H9 (cell line): Measurements from ENCODE around the gene FAM240A. TPM values are rescaled to one million over a fixed set of nuclear protein-coding genes. Genes with fewer than 3 reads are reported as not detected.

Source experiments
- DNase-seq: peaks from one replicate; pipeline ENCODE4 v3.0.0-alpha.2; 2017
- H2AFZ ChIP-seq: one replicate; pipeline ENCODE4 v1.6.1; 2013; ENCODE audit warnings: mild to moderate bottlenecking, low read length, control low read depth, moderate library complexity
- H2AK5ac ChIP-seq: 2 replicates; pipeline ENCODE4 v1.6.1; 2013; ENCODE audit warnings: low read length, control low read depth, mixed read lengths; ENCODE audit not compliant: insufficient read length
- H2BK120ac ChIP-seq: one replicate; pipeline ENCODE4 v1.6.1; 2013; ENCODE audit warnings: low read depth, mild to moderate bottlenecking, low read length, control low read depth, inconsistent platforms; ENCODE audit not compliant: poor library complexity, severe bottlenecking
- H2BK12ac ChIP-seq: 2 replicates; pipeline ENCODE4 v1.6.1; 2013; ENCODE audit warnings: low read length, control low read depth, mixed read lengths, low read depth; ENCODE audit not compliant: insufficient read length
- H2BK15ac ChIP-seq: 2 replicates; pipeline ENCODE4 v1.6.1; 2013; ENCODE audit warnings: low read depth, low read length, control low read depth
- H2BK20ac ChIP-seq: one replicate; pipeline ENCODE4 v1.6.1; 2013; ENCODE audit warnings: low read depth, mild to moderate bottlenecking, low read length, control low read depth, inconsistent platforms; ENCODE audit not compliant: poor library complexity, severe bottlenecking
- H2BK5ac ChIP-seq: 2 replicates; pipeline ENCODE4 v1.6.1; 2013; ENCODE audit warnings: low read length, control low read depth, mixed read lengths; ENCODE audit not compliant: insufficient read length
- H3K14ac ChIP-seq: 2 replicates; pipeline ENCODE4 v1.6.1; 2013; ENCODE audit warnings: low read length, control low read depth; ENCODE audit not compliant: insufficient read depth
- H3K18ac ChIP-seq: 2 replicates; pipeline ENCODE4 v1.6.1; 2013; ENCODE audit warnings: low read depth, mild to moderate bottlenecking, mixed read lengths, low read length, control low read depth; ENCODE audit not compliant: insufficient read length
- H3K23ac ChIP-seq: 2 replicates; pipeline ENCODE4 v1.6.1; 2013; ENCODE audit warnings: low read length, control low read depth, mixed read lengths, low read depth; ENCODE audit not compliant: insufficient read length
- H3K23me2 ChIP-seq: 2 replicates; pipeline ENCODE4 v1.6.1; 2013; ENCODE audit warnings: low read depth, mild to moderate bottlenecking, mixed read lengths, low read length, control low read depth; ENCODE audit not compliant: insufficient read length, poor library complexity, severe bottlenecking
- H3K27ac ChIP-seq: 2 replicates; pipeline ENCODE4 v1.5.1; 2013; ENCODE audit warnings: low read length, control low read depth, mixed read lengths, low read depth; ENCODE audit not compliant: insufficient read length
- H3K27me3 ChIP-seq: 2 replicates; pipeline ENCODE4 v1.6.1; 2013; ENCODE audit warnings: low read length, control low read depth, inconsistent platforms; ENCODE audit not compliant: insufficient read depth
- H3K4ac ChIP-seq: 2 replicates; pipeline ENCODE4 v1.6.1; 2013; ENCODE audit warnings: low read depth, mild to moderate bottlenecking, control low read depth, inconsistent platforms, low read length, moderate library complexity
- H3K4me1 ChIP-seq: 2 replicates; pipeline ENCODE4 v1.6.1; 2013; ENCODE audit warnings: low read length, control low read depth, inconsistent platforms; ENCODE audit not compliant: insufficient read depth
- H3K4me2 ChIP-seq: 2 replicates; pipeline ENCODE4 v1.6.1; 2013; ENCODE audit warnings: low read length, control low read depth, mixed read lengths; ENCODE audit not compliant: insufficient read length, insufficient read depth
- H3K56ac ChIP-seq: 2 replicates; pipeline ENCODE4 v1.6.1; 2013; ENCODE audit warnings: low read depth, mild to moderate bottlenecking, mixed read lengths, low read length, control low read depth; ENCODE audit not compliant: insufficient read length
- H3K79me1 ChIP-seq: 2 replicates; pipeline ENCODE4 v1.6.1; 2013; ENCODE audit warnings: low read depth, mild to moderate bottlenecking, moderate library complexity, low read length, control low read depth, inconsistent platforms; ENCODE audit not compliant: insufficient read depth, poor library complexity, severe bottlenecking
- H3K79me2 ChIP-seq: 2 replicates; pipeline ENCODE4 v1.6.1; 2013; ENCODE audit warnings: low read length, control low read depth, inconsistent platforms; ENCODE audit not compliant: insufficient read depth
- H3K9ac ChIP-seq: 2 replicates; pipeline ENCODE4 v1.6.1; 2013; ENCODE audit warnings: low read length, control low read depth, mixed read lengths; ENCODE audit not compliant: insufficient read length; ENCODE audit errors: extremely low read depth
- H3K9me3 ChIP-seq: one replicate; pipeline ENCODE4 v1.6.1; 2013; ENCODE audit warnings: low read depth, low read length, inconsistent platforms; ENCODE audit not compliant: control insufficient read depth
- H3T11ph ChIP-seq: one replicate; pipeline ENCODE4 v1.6.1; 2013; ENCODE audit warnings: mild to moderate bottlenecking, low read length, control low read depth, inconsistent platforms
- H4K20me1 ChIP-seq: one replicate; pipeline ENCODE4 v1.6.1; 2013; ENCODE audit not compliant: control insufficient read depth, insufficient read length, insufficient read depth
- H4K5ac ChIP-seq: 2 replicates; pipeline ENCODE4 v1.6.1; 2013; ENCODE audit warnings: low read depth, mild to moderate bottlenecking, mixed read lengths, low read length, control low read depth; ENCODE audit not compliant: insufficient read length
- H4K8ac ChIP-seq: replicated peaks from 2 replicates; pipeline ENCODE4 v1.6.1; 2013; ENCODE audit warnings: low read length, control low read depth, mixed read lengths, low read depth; ENCODE audit not compliant: insufficient read length
- H4K91ac ChIP-seq: 2 replicates; pipeline ENCODE4 v1.6.1; 2013; ENCODE audit warnings: low read depth, mild to moderate bottlenecking, moderate library complexity, mixed read lengths, low read length, control low read depth; ENCODE audit not compliant: insufficient read length
- H3K27ac Mint-ChIP-seq, 3 experiments: 2 replicates in 2 of 3; 3 replicates in 1 of 3; pipeline ENCODE4 v1.8.0; 2020 to 2021; ENCODE audit warnings: mixed read lengths in 3 of 3, mild to moderate bottlenecking in 1 of 3, moderate library complexity in 1 of 3
- H3K27me3 Mint-ChIP-seq: 2 replicates; pipeline ENCODE4 v1.8.0; 2021; ENCODE audit warnings: low read depth, mild to moderate bottlenecking, moderate library complexity, mixed read lengths
- H3K36me3 Mint-ChIP-seq, 3 experiments: 2 replicates in 2 of 3; 3 replicates in 1 of 3; pipeline ENCODE4 v1.8.0; 2020 to 2021; ENCODE audit warnings: low read depth in 3 of 3, mixed read lengths in 3 of 3; ENCODE audit not compliant: insufficient read depth in 1 of 3
- H3K4me1 Mint-ChIP-seq, 2 experiments: 2 replicates each; pipeline ENCODE4 v1.8.0; 2020; ENCODE audit warnings: mixed read lengths in 2 of 2
- H3K4me3 Mint-ChIP-seq, 2 experiments: 2 replicates in 1 of 2; 3 replicates in 1 of 2; pipeline ENCODE4 v1.8.0; 2020 to 2021; ENCODE audit warnings: mild to moderate bottlenecking in 2 of 2, mixed read lengths in 2 of 2, moderate library complexity in 1 of 2
- H3K9me3 Mint-ChIP-seq, 2 experiments: 2 replicates in 1 of 2; 3 replicates in 1 of 2; pipeline ENCODE4 v1.8.0; 2020; ENCODE audit warnings: mild to moderate bottlenecking in 2 of 2, mixed read lengths in 2 of 2, moderate library complexity in 1 of 2
- CTCF ChIP-seq: fragments of 200-600 bp; sonication (generic); conservative IDR thresholded peaks from 3 replicates; pipeline ENCODE4 v1.8.0; 2021; ENCODE audit warnings: antibody characterized with exemption, mild to moderate bottlenecking
- WGBS: extraction: QIAGEN DNeasy Blood & Tissue Kit; methylation state at CpG from one replicate; pipeline ENCODE4 v1.1.7; 2013; ENCODE audit warnings: missing lambda C conversion rate, low lambda C conversion rate, mixed read lengths; ENCODE audit not compliant: insufficient read length; ENCODE audit errors: extremely low coverage; 5-methylcytosine and 5-hydroxymethylcytosine counted together
- total RNA-seq: library from RNA; stranded (reverse); gene quantifications from 2 replicates; pipeline ENCODE4 v1.2.1, GENCODE V29; 2021

Gene FAM240A
- total RNA-seq, 1 experiment from 2014 or later, result 0.11 TPM

- TF ChIP-seq CTCF, result no peak
- Histone ChIP-seq H2BK20ac (no peak overlapping the region), H2BK12ac (no peak overlapping the region), H3K14ac (peak overlapping the region; percentile 34; the same call in 1 of the 2 replicates), H4K91ac (no peak overlapping the region), H3K9ac (no peak overlapping the region), H3K79me1 (no peaks in the 10 kb centered on the region), H3K4ac (no peak overlapping the region), H2AFZ (no peak overlapping the region), H3K23me2 (peaks cover 4% of the 10 kb centered on the region), H2BK15ac (no peak overlapping the region), H3K23ac (no peak overlapping the region), H3K4me2 (no peak overlapping the region), H3K18ac (no peak overlapping the region), H3K56ac (no peak overlapping the region), H3K4me1 (peaks cover 3% of the 10 kb centered on the region; the same call in 1 of the 2 replicates), H4K8ac (no peak overlapping the region), H3T11ph (no peak overlapping the region), H2AK5ac (no peak overlapping the region), H2BK120ac (no peak overlapping the region), H4K5ac (no peak overlapping the region), H3K27me3 (no peaks in the 10 kb centered on the region), H3K79me2 (no peaks in the 10 kb centered on the region), H3K27ac (no peak overlapping the region), H2BK5ac (no peak overlapping the region), H3K9me3 (no peaks in the 10 kb centered on the region), H4K20me1 (no peaks in the 10 kb centered on the region)
- no peak overlapping the region for H3K27ac Mint-ChIP-seq
- peaks cover 20 to 33% of the 10 kb centered on the region in 2 experiments for H3K4me1 Mint-ChIP-seq
- H3K27me3 Mint-ChIP-seq, result peaks cover 4% of the 10 kb centered on the region
- WGBS, result no CpG with 5 or more reads among the region's 3 CpGs
- no peaks in the 10 kb centered on the region for H3K9me3 Mint-ChIP-seq
- DNase-seq, result no peak
- H3K4me3 Mint-ChIP-seq, result no peak overlapping the region
- H3K36me3 Mint-ChIP-seq, result no peaks in the 10 kb centered on the region; a peak in 1 of 7 replicates
These were observed 5.6 kb downstream of the FAM240A start for GRCh38 chr3:46617941-46618340.
